ENCODE data around the gene AQP5.

GRCh38 chr12:49922349-49923034, 39.2 kb upstream of the AQP5 start:
- TF ChIP-seq, protein P1, sequence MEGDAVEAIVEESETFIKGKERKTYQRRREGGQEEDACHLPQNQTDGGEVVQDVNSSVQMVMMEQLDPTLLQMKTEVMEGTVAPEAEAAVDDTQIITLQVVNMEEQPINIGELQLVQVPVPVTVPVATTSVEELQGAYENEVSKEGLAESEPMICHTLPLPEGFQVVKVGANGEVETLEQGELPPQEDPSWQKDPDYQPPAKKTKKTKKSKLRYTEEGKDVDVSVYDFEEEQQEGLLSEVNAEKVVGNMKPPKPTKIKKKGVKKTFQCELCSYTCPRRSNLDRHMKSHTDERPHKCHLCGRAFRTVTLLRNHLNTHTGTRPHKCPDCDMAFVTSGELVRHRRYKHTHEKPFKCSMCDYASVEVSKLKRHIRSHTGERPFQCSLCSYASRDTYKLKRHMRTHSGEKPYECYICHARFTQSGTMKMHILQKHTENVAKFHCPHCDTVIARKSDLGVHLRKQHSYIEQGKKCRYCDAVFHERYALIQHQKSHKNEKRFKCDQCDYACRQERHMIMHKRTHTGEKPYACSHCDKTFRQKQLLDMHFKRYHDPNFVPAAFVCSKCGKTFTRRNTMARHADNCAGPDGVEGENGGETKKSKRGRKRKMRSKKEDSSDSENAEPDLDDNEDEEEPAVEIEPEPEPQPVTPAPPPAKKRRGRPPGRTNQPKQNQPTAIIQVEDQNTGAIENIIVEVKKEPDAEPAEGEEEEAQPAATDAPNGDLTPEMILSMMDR (conservative IDR thresholded peaks at IDR 0.05), result no peak
- no peak for TF ChIP-seq ZFX (IDR thresholded peaks at IDR 0.05)

Data from C4-2B (cell line).